ENCODE measurements around the gene HES4. TPM values are rescaled to one million over a fixed set of nuclear protein-coding genes. Genes with fewer than 3 reads are reported as not detected.

Gene HES4
- total RNA-seq, 1 experiment from 2014 or later, result 145 TPM

DNA sequence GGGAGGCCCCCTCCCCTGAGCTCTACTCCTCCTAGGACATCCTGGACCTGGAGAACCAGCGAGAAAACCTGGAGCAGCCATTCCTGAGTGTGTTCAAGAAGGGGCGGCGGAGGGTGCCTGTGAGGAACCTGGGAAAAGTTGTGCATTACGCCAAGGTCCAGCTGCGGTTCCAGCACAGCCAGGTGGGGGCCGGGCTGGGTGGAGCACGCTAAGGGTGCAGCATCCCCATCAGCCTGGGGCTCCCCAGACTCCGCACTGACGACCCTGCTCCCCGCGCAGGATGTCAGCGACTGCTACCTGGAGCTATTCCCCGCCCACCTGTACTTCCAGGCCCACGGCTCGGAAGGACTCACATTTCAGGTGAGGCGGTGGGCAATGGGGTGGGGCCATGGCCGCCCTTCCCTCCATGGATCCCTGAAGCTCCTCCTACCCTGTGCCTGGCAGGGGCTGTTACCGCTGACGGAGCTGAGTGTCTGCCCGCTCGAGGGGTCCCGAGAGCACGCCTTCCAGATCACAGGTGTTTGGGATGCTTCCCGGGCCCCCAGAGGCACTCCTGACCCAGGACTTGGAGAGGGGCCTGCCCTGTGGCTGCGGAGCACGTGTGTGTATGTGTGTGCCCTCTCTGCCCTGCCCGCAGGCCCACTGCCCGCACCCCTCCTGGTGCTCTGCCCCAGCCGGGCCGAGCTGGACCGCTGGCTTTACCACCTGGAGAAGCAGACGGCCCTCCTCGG, 29.5 kb downstream of the HES4 start:
- no peak for ATAC-seq
- Histone ChIP-seq H3K4me2 (ENCODE audit: low read length) (no peak overlapping the region), H3K36me3 (ENCODE audit: control insufficient read depth in 1 of 2, insufficient read depth in 2 of 2, low read length in 2 of 2) (no peaks in the 10 kb centered on the region; a peak in 1 of 4 replicates), H4K20me1 (ENCODE audit: insufficient read depth) (no peaks in the 10 kb centered on the region), H3K27ac (ENCODE audit: low read depth, low read length) (no peak overlapping the region), H3K9me3 (ENCODE audit: control insufficient read depth in 1 of 2, insufficient read depth in 1 of 2, low read depth in 1 of 2, low read length in 2 of 2) (no peaks in the 10 kb centered on the region; a peak in 1 of 4 replicates), H2AFZ (ENCODE audit: low read depth, low read length, poor library complexity, severe bottlenecking) (no peak overlapping the region), H3K9ac (ENCODE audit: low read length) (no peak overlapping the region), H3K27me3 (ENCODE audit: insufficient read depth, low read length) (no peaks in the 10 kb centered on the region), H3K4me1 (ENCODE audit: control insufficient read depth in 1 of 2, insufficient read depth in 2 of 2, low read length in 2 of 2) (peaks cover 16 to 35% of the 10 kb centered on the region in 2 experiments), H3K4me3 (replicated peaks in 1 of 2; ENCODE audit: low read depth in 1 of 2, low read length in 2 of 2) (no peak overlapping the region), H3K79me2 (ENCODE audit: insufficient read depth, low read length) (no peaks in the 10 kb centered on the region; the same call in 1 of the 2 replicates), H3K9me2 (ENCODE audit: insufficient read depth) (no peaks in the 10 kb centered on the region)
- no peak for DNase-seq (ENCODE audit: low read depth, low spot score)
- ChIA-PET POLR2A (no interaction called here), RAD21 (ENCODE audit: low non-redundant PET in 1 of 2, low total read pairs in 2 of 2, uncharacterized antibody in 2 of 2, unreplicated experiment in 2 of 2) (no interaction called here), CTCF (no interaction called here)
- intact Hi-C loops (cut with micrococcal nuclease), result no loop called here
- no TSS peak for BruUV-seq (replicated peaks)
- TF ChIP-seq POLR2A (IDR thresholded peaks at IDR 0.05; ENCODE audit: borderline replicate concordance, extremely low read depth, insufficient read depth, insufficient read length) (no peak), CEBPB (IDR thresholded peaks at IDR 0.05; ENCODE audit: low read depth) (no peak), CBX3 (IDR thresholded peaks at IDR 0.05; ENCODE audit: low read depth) (no peak), EZH2 (IDR thresholded peaks at IDR 0.05) (no peak), EZH2phosphoT487 (IDR thresholded peaks at IDR 0.05; ENCODE audit: borderline replicate concordance) (no peak), SIN3A (IDR thresholded peaks at IDR 0.05; ENCODE audit: low read depth) (no peak), JUND (IDR thresholded peaks at IDR 0.05) (no peak), RAD21 (IDR thresholded peaks at IDR 0.05; ENCODE audit: low read depth) (no peak)
- TF ChIP-seq, protein P1, sequence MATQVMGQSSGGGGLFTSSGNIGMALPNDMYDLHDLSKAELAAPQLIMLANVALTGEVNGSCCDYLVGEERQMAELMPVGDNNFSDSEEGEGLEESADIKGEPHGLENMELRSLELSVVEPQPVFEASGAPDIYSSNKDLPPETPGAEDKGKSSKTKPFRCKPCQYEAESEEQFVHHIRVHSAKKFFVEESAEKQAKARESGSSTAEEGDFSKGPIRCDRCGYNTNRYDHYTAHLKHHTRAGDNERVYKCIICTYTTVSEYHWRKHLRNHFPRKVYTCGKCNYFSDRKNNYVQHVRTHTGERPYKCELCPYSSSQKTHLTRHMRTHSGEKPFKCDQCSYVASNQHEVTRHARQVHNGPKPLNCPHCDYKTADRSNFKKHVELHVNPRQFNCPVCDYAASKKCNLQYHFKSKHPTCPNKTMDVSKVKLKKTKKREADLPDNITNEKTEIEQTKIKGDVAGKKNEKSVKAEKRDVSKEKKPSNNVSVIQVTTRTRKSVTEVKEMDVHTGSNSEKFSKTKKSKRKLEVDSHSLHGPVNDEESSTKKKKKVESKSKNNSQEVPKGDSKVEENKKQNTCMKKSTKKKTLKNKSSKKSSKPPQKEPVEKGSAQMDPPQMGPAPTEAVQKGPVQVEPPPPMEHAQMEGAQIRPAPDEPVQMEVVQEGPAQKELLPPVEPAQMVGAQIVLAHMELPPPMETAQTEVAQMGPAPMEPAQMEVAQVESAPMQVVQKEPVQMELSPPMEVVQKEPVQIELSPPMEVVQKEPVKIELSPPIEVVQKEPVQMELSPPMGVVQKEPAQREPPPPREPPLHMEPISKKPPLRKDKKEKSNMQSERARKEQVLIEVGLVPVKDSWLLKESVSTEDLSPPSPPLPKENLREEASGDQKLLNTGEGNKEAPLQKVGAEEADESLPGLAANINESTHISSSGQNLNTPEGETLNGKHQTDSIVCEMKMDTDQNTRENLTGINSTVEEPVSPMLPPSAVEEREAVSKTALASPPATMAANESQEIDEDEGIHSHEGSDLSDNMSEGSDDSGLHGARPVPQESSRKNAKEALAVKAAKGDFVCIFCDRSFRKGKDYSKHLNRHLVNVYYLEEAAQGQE (IDR thresholded peaks at IDR 0.05; ENCODE audit: low read depth), result no peak

Measured in HCT116 (cell line).